ENCODE measurements around the gene NKTR. TPM values are rescaled to one million over a fixed set of nuclear protein-coding genes. Genes with fewer than 3 reads are reported as not detected.

Gene NKTR
- total RNA-seq, 1 donor = 80.3 TPM

- Histone ChIP-seq H3K4me3 (ENCODE audit: insufficient read depth, low read length) (no peak overlapping the region), H3K79me2 (ENCODE audit: insufficient read depth, low read length) (no peaks in the 10 kb centered on the region), H3K4me2 (ENCODE audit: insufficient read depth, low read length) (no peak overlapping the region), H4K20me1 (ENCODE audit: insufficient read depth, low read length) (no peaks in the 10 kb centered on the region), H3K27me3 (ENCODE audit: insufficient read depth, low read length) (peaks cover 31% of the 10 kb centered on the region), H3K27ac (ENCODE audit: low read depth, low read length) (no peak overlapping the region), H3K36me3 (ENCODE audit: insufficient read depth, low read length) (no peaks in the 10 kb centered on the region), H2AFZ (ENCODE audit: low read length) (no peak overlapping the region), H3K9me3 (ENCODE audit: low read depth, low read length) (no peaks in the 10 kb centered on the region), H3K4me1 (ENCODE audit: insufficient read depth, low read length) (peaks cover 2% of the 10 kb centered on the region)
- peak; percentile 53 for DNase-seq (ENCODE audit: insufficient read length, low spot score, missing footprints)
- TF ChIP-seq, protein P1, sequence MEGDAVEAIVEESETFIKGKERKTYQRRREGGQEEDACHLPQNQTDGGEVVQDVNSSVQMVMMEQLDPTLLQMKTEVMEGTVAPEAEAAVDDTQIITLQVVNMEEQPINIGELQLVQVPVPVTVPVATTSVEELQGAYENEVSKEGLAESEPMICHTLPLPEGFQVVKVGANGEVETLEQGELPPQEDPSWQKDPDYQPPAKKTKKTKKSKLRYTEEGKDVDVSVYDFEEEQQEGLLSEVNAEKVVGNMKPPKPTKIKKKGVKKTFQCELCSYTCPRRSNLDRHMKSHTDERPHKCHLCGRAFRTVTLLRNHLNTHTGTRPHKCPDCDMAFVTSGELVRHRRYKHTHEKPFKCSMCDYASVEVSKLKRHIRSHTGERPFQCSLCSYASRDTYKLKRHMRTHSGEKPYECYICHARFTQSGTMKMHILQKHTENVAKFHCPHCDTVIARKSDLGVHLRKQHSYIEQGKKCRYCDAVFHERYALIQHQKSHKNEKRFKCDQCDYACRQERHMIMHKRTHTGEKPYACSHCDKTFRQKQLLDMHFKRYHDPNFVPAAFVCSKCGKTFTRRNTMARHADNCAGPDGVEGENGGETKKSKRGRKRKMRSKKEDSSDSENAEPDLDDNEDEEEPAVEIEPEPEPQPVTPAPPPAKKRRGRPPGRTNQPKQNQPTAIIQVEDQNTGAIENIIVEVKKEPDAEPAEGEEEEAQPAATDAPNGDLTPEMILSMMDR (IDR thresholded peaks at IDR 0.05; ENCODE audit: extremely low read depth, low read depth, low read length) = no peak
Observed at GRCh38 chr3:42688016-42688415, 87.5 kb downstream of the NKTR start.

DNA sequence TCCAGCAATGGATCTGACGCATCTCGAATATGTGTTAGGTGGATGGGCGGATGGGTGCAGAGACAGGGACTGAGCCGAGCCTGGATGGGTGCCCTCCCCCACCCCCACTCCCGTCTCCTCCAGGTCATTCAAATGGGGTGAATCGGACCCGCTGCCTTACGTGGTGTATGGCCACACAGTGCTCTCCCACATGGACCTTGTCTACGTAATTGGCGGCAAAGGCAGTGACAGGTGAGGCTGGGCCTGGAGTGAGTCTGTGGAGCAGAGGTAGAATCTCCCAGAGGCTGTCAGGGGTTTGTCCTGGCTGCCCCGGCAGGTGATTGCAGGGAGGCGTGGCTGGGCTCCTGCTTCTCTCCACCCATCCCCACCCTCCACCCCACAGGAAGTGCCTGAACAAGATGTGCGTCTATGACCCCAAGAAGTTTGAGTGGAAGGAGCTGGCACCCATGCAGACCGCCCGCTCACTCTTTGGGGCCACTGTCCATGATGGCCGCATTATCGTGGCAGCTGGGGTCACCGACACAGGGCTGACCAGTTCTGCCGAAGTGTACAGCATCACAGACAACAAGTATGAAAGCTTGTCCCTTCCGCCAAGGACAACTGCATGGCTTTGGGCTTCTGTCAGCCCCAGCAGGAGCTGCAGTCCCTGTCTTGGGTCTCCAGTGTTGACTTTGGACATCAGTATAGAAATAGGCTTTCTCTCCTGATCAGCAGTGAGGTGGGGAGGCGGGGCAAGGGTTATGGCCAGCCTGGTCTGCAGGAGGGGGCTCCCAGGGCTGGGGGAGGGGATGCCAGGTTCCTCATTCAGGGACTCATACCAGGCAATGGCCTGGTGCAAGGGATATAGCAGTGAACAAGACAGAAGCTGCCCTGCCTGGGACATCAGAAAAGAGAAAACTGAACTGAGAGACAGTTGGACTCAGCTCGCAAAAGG, 88.3 kb downstream of the NKTR start:
- H3K36me3 ChIP-seq (ENCODE audit: insufficient read depth, low read length) = no peaks in the 10 kb centered on the region
- no peak overlapping the region for H3K4me2 ChIP-seq (ENCODE audit: insufficient read depth, low read length)
- DNase-seq (ENCODE audit: insufficient read length, low spot score, missing footprints) = peak; percentile 66
- H3K27ac ChIP-seq (ENCODE audit: low read depth, low read length) = no peak overlapping the region
- TF ChIP-seq, protein P1 (IDR thresholded peaks at IDR 0.05; ENCODE audit: extremely low read depth, low read depth, low read length) = no peak
- H3K79me2 ChIP-seq (ENCODE audit: insufficient read depth, low read length) = no peaks in the 10 kb centered on the region
- no peak overlapping the region for H2AFZ ChIP-seq (ENCODE audit: low read length)
- no peaks in the 10 kb centered on the region for H4K20me1 ChIP-seq (ENCODE audit: insufficient read depth, low read length)
- H3K9me3 ChIP-seq (ENCODE audit: low read depth, low read length) = no peaks in the 10 kb centered on the region
- H3K27me3 ChIP-seq (ENCODE audit: insufficient read depth, low read length) = peaks cover 31% of the 10 kb centered on the region
- no peak overlapping the region for H3K4me3 ChIP-seq (ENCODE audit: insufficient read depth, low read length)
- H3K4me1 ChIP-seq (ENCODE audit: insufficient read depth, low read length) = peaks cover 2% of the 10 kb centered on the region

- Histone ChIP-seq H3K4me1 (ENCODE audit: insufficient read depth, low read length) (no peaks in the 10 kb centered on the region), H4K20me1 (ENCODE audit: insufficient read depth, low read length) (no peaks in the 10 kb centered on the region), H3K4me2 (ENCODE audit: insufficient read depth, low read length) (no peak overlapping the region), H3K27ac (ENCODE audit: low read depth, low read length) (no peak overlapping the region), H3K27me3 (ENCODE audit: insufficient read depth, low read length) (peaks cover 31% of the 10 kb centered on the region), H3K79me2 (ENCODE audit: insufficient read depth, low read length) (no peaks in the 10 kb centered on the region), H3K36me3 (ENCODE audit: insufficient read depth, low read length) (no peaks in the 10 kb centered on the region), H3K4me3 (ENCODE audit: insufficient read depth, low read length) (no peak overlapping the region), H3K9me3 (ENCODE audit: low read depth, low read length) (no peaks in the 10 kb centered on the region), H2AFZ (ENCODE audit: low read length) (no peak overlapping the region)
- peak; percentile 23 for DNase-seq (ENCODE audit: insufficient read length, low spot score, missing footprints)
- TF ChIP-seq, protein P1 (IDR thresholded peaks at IDR 0.05; ENCODE audit: extremely low read depth, low read depth, low read length) = no peak
Observed at GRCh38 chr3:42689421-42690014, 89.0 kb downstream of the NKTR start.

- TF ChIP-seq, protein P1 (IDR thresholded peaks at IDR 0.05; ENCODE audit: extremely low read depth, low read depth, low read length) = no peak
- no peaks in the 10 kb centered on the region for H4K20me1 ChIP-seq (ENCODE audit: insufficient read depth, low read length)
- no peaks in the 10 kb centered on the region for H3K79me2 ChIP-seq (ENCODE audit: insufficient read depth, low read length)
- no peak overlapping the region for H3K4me2 ChIP-seq (ENCODE audit: insufficient read depth, low read length)
- no peak overlapping the region for H3K4me3 ChIP-seq (ENCODE audit: insufficient read depth, low read length)
- peak; percentile 81 for DNase-seq (ENCODE audit: insufficient read length, low spot score, missing footprints)
- H3K36me3 ChIP-seq (ENCODE audit: insufficient read depth, low read length) = no peaks in the 10 kb centered on the region
- no peak overlapping the region for H3K27ac ChIP-seq (ENCODE audit: low read depth, low read length)
- H3K27me3 ChIP-seq (ENCODE audit: insufficient read depth, low read length) = peaks cover 26% of the 10 kb centered on the region
- H3K9me3 ChIP-seq (ENCODE audit: low read depth, low read length) = no peaks in the 10 kb centered on the region
- no peak overlapping the region for H2AFZ ChIP-seq (ENCODE audit: low read length)
- no peaks in the 10 kb centered on the region for H3K4me1 ChIP-seq (ENCODE audit: insufficient read depth, low read length)
Observed at GRCh38 chr3:42690191-42690590, 89.7 kb downstream of the NKTR start.
